GM23248 (cell line): Measurements from ENCODE around the gene LBHD1.

Experiments used
- EZH2 ChIP-seq: fragments of 200-600 bp; sonication (generic); IDR thresholded peaks from 2 replicates; pipeline ENCODE4 v1.6.1; 2018; ENCODE audit warnings: antibody characterized with exemption, mild to moderate bottlenecking; ENCODE audit not compliant: insufficient read depth, poor library complexity, severe bottlenecking
- EZH2phosphoT487 ChIP-seq: fragments of 200-600 bp; sonication (generic); IDR thresholded peaks from 2 replicates; pipeline ENCODE4 v1.6.1; 2018; ENCODE audit warnings: antibody characterized with exemption, moderate library complexity, mild to moderate bottlenecking, low read depth; ENCODE audit not compliant: insufficient read depth

GRCh38 chr11:62669420-62670161 lies 2.5 kb downstream of the LBHD1 start:
- TF ChIP-seq EZH2 (no peak), EZH2phosphoT487 (no peak)
